GM21786 (cell line): ENCODE data around the gene SEMA4D.

ENCODE experiments used
- ATAC-seq: cut with Tn5 transposase; IDR thresholded peaks from one replicate; pipeline ENCODE4 v1.9.1; 2021; ENCODE audit not compliant: unreplicated experiment

The SEMA4D gene

DNA sequence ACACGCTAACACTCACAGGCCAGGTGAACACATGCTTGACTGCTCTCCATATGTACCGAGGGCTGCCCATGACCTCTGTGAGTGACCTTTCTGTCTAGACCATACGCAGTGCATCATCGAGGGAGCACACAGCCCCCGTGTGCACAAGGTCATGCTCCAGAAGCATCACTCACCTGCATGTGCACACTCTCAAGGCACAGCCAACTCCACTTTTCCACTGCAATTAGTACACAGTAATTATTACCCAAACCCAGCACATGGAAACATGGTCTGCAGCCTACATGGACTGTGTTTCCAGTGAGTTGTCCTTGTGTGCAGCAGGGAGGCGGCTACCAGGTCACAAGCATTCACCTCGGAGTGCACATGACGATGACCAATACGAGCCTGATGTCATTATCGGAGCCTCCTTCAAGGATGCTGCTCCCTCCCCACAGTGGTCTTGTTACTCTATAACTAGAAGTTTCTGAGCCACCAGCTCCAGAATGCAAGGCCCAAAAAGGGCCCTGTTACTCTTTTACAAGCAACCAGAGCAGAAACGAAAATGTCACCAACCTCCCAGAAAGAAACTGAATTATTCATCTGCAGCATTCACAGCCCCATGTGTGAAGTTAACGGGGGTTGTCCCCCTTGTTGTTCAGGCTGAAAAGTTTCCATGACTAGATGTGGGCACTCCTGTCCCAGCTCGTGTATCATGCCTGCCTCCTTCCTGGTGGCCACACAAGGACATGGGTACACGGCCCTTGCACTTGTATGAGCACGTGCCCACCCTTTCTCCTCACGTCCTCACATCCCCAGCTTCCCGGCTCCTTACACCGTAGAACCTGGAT lies 31.2 kb downstream of the SEMA4D start:
- peak; percentile 65 for ATAC-seq

DNA sequence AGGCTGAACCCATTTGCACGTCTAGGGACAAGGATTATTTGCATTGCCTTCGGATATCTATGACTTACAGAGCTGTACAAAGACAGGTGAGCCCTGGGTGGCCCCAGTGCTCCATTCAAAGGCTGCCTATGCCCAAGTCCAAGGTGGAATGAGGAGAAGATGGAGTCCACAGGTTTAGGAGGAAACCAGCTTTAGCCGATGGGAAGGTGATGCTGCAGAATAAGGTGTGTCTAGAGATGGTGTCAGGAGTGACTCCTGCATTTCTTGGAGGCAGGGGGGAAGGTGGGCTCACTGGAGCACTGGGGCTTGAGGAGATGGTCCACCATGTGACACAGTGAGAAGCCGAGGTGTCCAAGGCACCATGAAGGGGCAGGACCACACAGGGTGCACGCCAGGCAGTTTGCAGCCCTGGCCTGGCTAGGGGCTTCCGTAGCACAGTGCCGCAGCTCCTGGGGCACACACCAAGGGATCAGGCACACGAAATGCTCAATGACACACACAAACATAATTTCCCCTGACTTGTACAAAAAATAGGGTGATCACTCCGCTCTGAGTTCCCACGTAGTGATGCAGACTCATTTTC lies 32.1 kb downstream of the SEMA4D start:
- no peak for ATAC-seq

DNA sequence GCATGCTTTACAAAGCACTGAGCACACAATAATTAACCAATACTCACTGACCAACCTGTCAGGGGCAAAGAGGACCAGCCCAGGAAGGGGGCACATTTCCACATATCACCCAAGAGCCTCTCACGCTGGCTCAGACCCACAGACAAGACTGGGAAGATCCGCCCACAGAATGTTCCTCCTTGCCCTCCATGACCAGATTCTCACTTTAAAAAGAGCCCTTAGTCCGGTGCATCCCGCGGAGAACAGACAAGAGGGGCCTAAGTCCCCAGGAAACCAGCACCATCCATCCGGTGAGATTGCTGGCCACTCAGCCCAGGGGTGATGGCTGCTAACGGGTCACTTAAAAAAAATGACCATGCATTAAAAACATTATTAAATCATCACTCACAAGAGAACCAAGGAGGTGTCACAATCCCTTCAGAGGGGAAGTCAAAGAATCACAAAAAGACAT lies 32.9 kb downstream of the SEMA4D start:
- ATAC-seq: no peak

DNA sequence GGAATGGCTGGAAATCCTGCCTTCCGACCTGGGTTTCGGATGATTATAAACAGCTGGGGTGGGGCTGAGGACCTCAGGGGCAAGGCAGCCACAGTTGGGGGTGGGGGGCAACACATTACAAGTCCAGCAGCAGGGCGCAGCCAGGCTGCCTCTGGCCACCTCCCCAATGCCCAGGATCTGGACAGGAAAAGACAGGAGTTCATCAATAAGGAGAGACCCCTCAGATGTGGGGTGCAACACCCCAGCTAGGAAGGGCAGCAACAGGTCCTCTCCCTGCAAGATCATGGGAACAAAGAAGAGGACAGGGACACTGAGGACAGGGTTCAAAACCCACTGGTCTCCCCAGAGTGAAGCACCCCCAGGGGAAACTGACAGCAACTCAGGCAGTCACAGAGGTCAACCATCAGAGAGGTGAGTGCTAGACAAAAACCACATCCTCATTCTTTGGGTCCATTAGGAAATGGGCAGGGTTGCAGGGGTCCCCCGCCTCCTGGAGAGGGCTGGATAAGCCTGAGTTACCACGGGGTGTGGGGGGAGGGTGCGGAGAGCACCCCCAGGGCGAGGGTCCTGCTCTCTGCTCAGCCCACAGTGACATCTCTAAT lies 33.5 kb downstream of the SEMA4D start:
- peak; percentile 23 for ATAC-seq

DNA sequence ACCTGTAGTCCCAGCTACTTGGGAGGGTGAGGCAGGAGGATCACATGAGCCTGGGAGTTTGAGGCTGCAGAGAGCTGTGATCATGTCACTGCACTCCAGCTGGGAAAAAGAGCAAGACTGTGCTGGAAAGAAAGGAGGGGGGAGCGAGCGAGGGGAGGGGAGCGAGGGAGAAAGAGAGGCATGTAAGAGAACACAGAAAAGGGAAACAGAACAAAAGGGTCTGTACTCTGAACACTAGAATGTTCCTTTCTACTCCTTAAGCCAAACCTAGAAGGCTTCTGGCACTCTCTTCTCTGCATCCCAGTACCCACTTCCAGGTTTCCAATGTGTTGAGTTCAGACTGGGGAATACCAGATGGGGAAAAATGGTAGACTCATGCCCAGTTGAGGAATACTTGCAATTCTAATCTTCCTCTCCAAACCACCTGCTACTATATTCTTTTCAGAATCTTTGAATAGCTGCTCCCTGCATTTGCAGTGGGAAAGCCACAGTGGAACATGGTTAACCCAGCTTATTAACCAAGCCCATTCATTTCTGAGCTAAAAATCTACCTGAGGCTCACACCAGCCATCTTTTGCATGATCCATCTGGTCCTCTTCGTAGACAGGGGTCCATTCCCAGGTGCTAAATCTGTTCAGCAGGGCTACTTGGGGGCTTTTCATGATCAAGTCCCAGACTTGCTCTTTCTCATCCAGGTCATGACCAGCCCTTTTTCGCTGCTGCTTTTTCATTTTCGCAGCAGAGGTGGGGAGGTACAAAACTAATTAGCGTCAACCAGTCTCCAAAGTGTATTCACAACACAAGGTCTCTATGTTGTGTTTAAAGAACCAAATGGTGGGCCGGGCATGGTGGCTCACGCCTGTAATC lies 34.9 kb downstream of the SEMA4D start:
- ATAC-seq: no peak

DNA sequence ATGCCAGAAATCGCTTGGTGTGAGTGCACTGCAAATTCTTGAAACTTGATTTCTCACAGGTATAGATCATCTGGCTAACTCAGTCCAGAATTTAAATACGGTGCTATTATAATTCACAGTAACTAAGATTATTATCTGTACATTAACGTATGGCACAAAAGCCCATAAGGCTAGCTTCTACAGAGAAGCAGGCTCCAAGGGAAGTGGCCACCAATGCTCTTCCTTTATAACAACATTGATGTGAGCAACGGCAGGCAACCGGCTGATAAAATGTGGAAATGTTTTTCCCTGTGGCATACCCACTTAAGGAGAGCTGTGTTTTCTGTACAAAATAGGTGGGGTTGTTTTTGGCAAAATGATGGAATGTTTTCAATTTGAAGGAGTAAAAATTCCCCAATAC lies 35.7 kb downstream of the SEMA4D start:
- no peak for ATAC-seq

DNA sequence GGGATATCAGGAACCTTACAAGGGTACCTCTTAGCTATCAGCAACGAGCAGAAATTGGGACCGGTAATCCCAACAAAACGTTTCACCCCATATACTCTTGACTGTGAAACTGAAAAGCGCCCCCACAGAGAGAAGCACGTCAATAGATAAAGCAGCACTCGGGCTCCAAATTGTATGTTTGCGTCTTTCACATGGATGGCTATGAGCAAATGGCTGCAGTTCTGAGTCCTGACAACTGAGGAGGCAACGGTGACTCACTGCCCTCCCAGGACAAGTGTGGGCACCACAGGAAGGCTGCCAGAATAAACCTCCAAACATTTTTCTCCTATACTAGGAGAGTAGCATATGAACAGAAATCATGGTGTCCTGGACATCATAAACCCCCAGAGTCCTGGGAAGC lies 36.6 kb downstream of the SEMA4D start:
- ATAC-seq: no peak

DNA sequence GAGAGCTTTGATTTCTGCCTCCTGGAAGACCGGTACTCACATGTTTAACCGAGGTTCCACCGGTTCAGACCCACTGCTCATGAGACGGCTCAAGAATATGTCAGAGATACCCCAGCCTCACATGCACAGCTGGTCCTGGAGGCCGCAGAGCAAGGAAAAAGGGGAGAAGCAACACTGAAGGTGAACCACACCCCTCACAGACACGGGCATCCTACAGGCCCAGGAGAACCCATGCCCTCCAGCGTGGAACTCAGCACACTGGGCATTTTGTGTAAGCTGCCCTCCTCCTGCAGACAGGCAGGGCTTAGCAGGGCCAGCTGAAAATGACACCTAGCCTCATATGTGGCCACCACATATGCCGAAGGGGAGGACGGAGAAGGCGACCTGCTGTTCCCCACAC lies 37.4 kb downstream of the SEMA4D start:
- no peak for ATAC-seq

DNA sequence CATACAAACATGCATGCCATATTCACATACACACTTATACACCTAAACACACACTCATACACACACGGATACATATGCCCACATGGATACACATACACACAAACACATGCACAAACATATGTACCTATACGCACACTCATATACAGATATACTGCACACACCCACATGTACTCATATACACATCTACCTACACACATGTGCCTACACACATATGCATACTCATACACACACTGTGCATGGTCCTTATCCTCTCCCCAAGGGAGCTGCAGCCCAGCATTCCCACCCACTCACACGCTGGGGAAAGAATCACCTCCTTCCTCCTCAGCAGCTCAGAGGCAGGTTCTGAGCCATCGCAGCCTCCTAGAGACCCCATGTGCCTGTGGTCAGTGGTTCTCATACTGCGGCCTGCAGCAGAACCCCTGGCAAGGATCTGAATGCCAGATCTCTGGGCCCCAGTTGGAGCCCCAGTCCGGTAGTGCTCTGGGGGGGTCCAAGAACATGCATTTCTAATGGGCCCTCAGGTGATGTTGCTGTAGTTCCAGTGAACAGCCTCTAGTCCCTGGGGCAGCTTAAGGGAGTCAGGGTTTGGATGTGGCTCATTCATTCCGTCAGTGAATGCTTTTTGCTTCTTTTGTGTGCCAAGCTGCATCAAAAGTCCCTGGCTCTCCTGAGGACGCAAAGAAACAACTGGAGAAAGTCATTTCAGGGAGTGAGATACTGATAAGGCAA lies 39.0 kb downstream of the SEMA4D start:
- no peak for ATAC-seq

DNA sequence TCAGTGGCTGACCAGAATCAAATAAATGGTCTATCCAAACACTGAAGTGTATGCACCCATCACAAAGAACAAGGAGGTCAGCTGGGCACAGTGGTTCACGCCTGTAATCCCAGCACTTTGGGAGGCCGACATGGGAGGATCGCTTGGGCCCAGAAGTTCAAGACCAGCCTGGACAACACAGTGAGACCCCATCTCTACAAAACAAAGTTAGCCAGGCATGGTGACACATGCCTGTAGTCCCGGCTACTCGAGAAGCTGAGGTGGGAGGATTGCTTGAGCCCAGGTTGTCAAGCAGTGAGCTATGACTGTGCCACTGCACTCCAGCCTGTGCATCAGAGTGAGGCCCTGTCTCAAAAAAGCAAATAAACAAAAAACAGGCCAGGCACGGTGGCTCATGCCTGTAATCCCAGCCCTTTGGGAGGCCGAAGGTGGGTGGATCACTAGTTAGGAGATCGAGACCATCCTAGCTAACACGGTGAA lies 40.5 kb downstream of the SEMA4D start:
- ATAC-seq: no peak

DNA sequence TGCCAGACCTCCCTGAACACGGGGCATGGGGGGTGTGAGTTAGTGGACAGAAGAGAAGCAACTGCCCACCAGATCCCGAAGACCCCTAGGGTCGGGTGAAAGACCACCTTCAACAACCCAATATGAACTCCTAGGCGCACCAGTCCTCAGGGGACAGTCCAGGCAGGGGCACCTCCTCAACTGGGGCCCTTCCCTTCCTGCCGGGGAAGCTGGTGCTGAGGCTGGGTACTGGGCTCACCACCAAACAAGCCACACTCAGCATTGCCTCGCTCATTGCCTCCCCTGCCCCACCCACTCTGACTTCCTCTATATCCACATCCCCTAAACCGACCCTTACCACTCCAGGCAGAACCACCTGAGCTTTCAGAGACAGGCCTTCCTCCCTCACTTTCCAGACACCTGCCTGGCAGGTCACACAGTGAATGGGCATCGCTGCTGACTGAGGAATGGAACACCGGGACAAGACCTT lies 42.5 kb downstream of the SEMA4D start:
- ATAC-seq: no peak

DNA sequence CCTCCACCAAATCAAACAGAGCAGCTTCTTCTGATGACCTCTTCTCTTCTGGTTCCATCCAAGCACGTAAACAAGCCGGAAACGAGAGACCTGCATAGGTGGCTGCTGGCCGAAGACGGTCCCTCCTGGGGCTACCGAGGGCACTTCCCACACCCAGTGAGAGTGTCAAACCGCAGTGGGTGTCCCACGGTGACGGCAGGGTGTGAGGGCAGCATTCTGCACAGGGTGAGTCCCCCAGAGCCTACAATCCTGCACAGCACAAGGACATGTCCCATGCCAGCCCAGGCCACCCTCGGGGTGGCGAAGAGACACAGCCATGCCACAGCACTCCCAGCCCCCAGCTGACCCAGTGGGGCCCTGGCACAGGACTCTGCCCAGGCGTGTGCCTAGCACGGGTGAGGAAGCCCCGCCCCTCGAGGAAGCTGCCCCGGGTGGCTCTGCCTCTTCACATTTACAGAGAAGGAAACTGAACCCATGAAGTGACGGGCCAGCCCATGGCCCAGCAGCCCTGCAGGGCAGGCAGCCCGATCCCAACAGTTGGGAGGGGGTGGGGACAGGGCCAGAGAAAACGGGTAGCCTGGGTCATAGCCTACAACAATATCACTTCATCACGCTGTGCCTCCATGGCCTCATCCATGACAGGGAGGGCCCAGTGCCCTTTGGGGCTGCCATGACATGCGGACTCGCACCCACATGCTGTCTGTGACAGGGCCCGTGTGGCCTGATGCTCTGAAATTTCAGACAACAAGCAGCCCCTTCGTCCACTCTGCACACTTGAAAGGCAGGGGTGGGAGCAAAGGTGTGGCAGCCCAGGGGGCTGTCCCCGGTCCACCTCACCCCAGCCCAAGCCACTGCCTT lies 43.2 kb downstream of the SEMA4D start:
- ATAC-seq: no peak

DNA sequence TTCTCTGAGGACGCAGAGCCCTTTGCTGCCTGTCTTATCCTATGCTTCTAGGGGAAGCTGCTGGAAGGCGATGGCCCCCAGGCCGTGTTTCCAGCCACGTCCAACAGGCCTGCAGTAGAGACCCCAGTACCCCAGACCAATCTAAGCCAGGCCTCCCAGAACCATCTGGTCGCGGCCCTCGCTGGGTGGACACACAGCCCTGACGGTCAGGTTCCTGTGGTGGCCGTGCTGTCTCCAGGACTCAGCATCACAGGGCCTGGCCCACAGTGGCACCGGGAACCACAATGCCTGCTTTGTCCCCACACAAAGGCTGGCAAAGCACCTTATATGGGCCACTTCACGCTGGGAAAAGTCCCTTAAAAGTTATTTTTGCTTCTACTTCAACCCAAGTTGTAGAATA lies 44.5 kb downstream of the SEMA4D start:
- ATAC-seq: no peak

DNA sequence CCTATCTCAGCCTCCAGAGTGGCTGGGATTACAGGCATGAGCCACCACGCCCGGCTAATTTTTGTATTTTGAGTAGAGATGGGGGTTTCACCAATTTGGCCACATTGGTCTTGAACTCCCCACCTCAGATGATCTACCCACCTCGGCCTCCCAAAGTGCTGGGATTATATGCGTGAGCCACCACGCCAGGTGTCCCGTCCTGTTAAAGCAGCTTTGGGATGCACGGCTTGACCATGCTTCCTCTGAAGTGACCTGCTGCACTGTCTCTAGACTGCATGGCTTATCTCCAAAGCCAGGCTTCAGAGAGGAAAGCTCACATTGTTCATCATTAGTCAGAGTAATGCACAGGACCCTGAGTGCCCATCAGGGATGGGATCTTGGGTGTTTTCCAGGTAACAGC lies 45.4 kb downstream of the SEMA4D start:
- ATAC-seq: no peak

DNA sequence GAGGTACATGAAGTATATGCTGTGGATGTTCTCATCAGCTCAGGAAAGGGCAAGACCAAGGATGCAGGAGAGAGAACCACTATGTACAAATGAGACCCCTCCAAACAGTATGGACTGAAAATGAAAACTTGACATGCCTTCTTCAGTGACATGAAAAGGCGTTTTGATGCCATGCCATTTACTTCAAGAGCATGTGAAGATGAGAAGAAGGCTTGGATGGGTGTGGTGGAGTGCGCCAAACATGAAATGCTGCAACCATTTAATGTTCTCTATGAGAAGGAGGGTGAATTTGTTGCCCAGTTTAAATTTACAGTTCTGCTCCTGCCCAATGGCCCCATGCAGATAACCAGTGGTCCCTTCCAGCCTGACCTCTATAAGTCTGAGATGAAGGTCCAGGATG lies 47.7 kb downstream of the SEMA4D start:
- no peak for ATAC-seq

DNA sequence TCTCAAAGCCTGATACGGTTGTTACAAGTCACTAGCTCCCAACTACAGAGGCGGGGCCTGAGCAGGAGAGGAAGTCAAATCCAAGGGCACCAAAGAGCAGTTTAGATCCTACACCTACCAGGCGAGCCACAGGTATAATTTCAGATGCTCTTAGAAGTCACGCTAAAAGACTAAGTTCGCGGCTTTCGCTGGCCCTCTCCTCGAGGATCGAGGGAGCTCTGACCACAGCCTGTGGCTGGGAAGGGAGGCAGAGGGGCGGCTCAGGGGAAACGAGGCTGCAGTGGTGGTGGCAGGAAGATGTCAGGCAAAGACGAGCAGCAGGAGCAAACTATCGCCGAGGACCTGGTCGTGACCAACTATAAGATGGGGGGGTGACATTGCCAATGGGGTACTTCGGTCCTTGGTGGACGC lies 48.6 kb downstream of the SEMA4D start:
- no peak for ATAC-seq

DNA sequence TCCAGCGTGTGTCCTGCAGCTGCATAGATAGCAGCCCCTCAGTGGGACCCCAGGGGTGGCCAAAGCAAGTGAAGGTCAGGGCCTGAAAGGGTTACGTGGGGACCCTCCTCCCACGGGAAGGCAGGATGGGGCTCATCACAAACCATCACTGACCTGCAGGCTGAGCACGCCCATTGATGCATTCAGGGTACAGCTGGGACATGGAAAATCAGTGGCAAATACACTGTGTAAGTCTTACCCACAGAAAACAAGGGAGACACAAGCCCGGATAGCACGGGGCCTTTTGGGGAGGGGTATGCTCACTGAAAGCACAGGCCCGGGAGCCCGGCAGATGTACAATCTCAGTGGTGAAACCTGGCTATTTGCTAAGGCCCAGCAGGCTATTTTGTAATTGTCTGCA lies 49.1 kb downstream of the SEMA4D start:
- no peak for ATAC-seq

DNA sequence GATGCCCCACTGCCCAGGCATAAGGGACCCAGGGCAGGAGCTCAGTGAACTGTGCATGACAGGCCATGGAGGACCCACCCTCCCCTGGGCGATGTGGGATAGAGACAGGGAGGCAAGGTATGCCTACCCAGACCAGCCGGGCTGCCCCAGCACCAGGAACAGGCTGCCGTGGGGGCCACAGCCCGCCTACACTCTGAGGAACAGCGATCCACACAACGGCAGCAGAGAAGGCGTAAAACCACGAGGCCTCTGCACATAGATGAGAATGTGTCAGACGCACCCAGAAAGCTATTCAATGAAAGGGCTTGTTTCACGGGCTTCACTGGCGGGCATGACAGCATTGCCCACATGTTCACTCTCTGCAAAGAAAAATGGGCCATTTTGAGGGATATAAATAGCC lies 49.5 kb downstream of the SEMA4D start:
- ATAC-seq: no peak

DNA sequence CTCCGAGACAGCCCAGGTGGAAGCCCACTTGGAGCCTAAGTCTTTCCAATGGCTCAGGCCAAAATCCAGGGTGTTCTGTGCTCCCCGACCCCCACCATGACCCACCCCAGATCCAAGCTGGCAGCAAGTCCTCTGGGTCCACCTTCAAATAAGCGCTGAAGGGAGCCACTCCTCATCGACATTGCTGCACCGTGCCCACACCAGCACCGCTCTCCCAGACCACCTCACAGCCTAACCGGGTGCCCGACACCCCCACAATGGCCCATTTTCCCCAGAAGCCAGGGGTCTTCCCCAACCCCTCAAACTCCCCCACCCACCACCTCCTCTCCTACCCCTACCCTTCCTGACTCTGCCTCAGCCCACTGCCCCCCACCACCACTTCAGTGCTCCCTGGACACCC lies 50.5 kb downstream of the SEMA4D start:
- no peak for ATAC-seq

DNA sequence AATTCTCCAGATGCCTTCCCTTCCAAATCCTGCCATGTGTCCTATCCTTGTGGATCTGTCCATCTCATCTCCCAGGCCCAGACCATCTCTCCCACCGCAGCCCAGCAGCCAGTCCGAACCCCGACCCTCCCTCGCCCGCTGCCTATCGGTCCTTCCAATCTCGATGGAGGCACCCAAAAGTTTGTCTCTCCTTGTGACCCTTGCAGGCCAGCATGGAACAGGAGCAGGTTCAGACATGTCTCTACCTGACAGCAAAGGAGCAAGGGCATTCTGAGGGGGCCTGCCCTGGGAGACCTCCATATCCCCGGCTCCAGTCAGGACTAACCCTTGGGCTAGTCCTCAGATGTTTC lies 51.0 kb downstream of the SEMA4D start:
- no peak for ATAC-seq
